Central memory CD8-positive, alpha-beta T cell (primary cell): ENCODE results near the gene CNOT4.

ENCODE experiments used
- ATAC-seq: fragments of 150-1000 bp; cut with Tn5 transposase; replicated peaks from 2 replicates; pipeline ENCODE4 v1.10.0; 2022; ENCODE audit warnings: mild to moderate bottlenecking, moderate FRiP score, moderate number of reproducible peaks; ENCODE audit not compliant: poor library complexity, severe bottlenecking; ENCODE audit errors: extremely low read depth
- DNase-seq, 2 donors: peaks; one replicate each; pipeline ENCODE4 v3.0.0; 2021; ENCODE audit warnings: low spot score in 2 of 2
- H3K27ac Mint-ChIP-seq: one replicate; pipeline ENCODE4 v1.8.0; 2022; ENCODE audit warnings: low read depth, mild to moderate bottlenecking, moderate library complexity, mixed read lengths
- H3K27me3 Mint-ChIP-seq: one replicate; pipeline ENCODE4 v1.8.0; 2022; ENCODE audit warnings: mixed read lengths
- H3K36me3 Mint-ChIP-seq: one replicate; pipeline ENCODE4 v1.8.0; 2022; ENCODE audit warnings: mild to moderate bottlenecking, moderate library complexity, mixed read lengths; ENCODE audit not compliant: insufficient read depth
- H3K4me1 Mint-ChIP-seq: one replicate; pipeline ENCODE4 v1.8.0; 2022; ENCODE audit warnings: mixed read lengths
- H3K4me3 Mint-ChIP-seq: one replicate; pipeline ENCODE4 v1.8.0; 2022; ENCODE audit warnings: mild to moderate bottlenecking, moderate library complexity, mixed read lengths
- H3K9me3 Mint-ChIP-seq: one replicate; pipeline ENCODE4 v1.8.0; 2022; ENCODE audit warnings: mixed read lengths

Gene CNOT4

GRCh38 chr7:135536150-135536549, 26.2 kb upstream of the CNOT4 start:
- no peak overlapping the region for H3K27ac Mint-ChIP-seq
- no peaks in the 10 kb centered on the region for H3K36me3 Mint-ChIP-seq
- H3K9me3 Mint-ChIP-seq = no peaks in the 10 kb centered on the region
- no peak overlapping the region for H3K4me3 Mint-ChIP-seq
- H3K27me3 Mint-ChIP-seq = peaks cover 52% of the 10 kb centered on the region
- H3K4me1 Mint-ChIP-seq = no peaks in the 10 kb centered on the region
- DNase-seq (no peak), ATAC-seq (no peak)

GRCh38 chr7:135527025-135527424, 17.1 kb upstream of the CNOT4 start:
- H3K27me3 Mint-ChIP-seq = peaks cover 19% of the 10 kb centered on the region
- ATAC-seq (no peak), DNase-seq (no peak)
- H3K9me3 Mint-ChIP-seq = no peaks in the 10 kb centered on the region
- H3K27ac Mint-ChIP-seq = no peak overlapping the region
- H3K4me3 Mint-ChIP-seq = no peak overlapping the region
- no peaks in the 10 kb centered on the region for H3K4me1 Mint-ChIP-seq
- no peaks in the 10 kb centered on the region for H3K36me3 Mint-ChIP-seq

GRCh38 chr7:135525426-135525825, 15.5 kb upstream of the CNOT4 start:
- Mint-ChIP-seq H3K9me3 (no peaks in the 10 kb centered on the region), H3K4me3 (no peak overlapping the region), H3K27ac (no peak overlapping the region), H3K27me3 (peaks cover 10% of the 10 kb centered on the region), H3K36me3 (no peaks in the 10 kb centered on the region), H3K4me1 (no peaks in the 10 kb centered on the region)
- no peak for ATAC-seq
- DNase-seq = no peak

- ATAC-seq (no peak), DNase-seq (no peak)
- Mint-ChIP-seq H3K27ac (no peak overlapping the region), H3K36me3 (no peaks in the 10 kb centered on the region), H3K27me3 (peaks cover 10% of the 10 kb centered on the region), H3K4me3 (no peak overlapping the region), H3K4me1 (no peaks in the 10 kb centered on the region), H3K9me3 (no peaks in the 10 kb centered on the region)
Observed at GRCh38 chr7:135523146-135523545, 13.2 kb upstream of the CNOT4 start.

GRCh38 chr7:135522509-135522908, 12.6 kb upstream of the CNOT4 start:
- Mint-ChIP-seq H3K4me1 (no peaks in the 10 kb centered on the region), H3K9me3 (no peaks in the 10 kb centered on the region), H3K4me3 (no peak overlapping the region), H3K36me3 (no peaks in the 10 kb centered on the region), H3K27ac (no peak overlapping the region), H3K27me3 (peaks cover 10% of the 10 kb centered on the region)
- DNase-seq (no peak), ATAC-seq (no peak)

GRCh38 chr7:135519871-135520270, 10.0 kb upstream of the CNOT4 start:
- Mint-ChIP-seq H3K36me3 (no peaks in the 10 kb centered on the region), H3K27ac (no peak overlapping the region)

GRCh38 chr7:135519233-135519688, 9.4 kb upstream of the CNOT4 start:
- no peak for ATAC-seq
- no peak for DNase-seq
- Mint-ChIP-seq H3K36me3 (no peaks in the 10 kb centered on the region), H3K4me3 (no peak overlapping the region), H3K27me3 (no peaks in the 10 kb centered on the region), H3K4me1 (no peaks in the 10 kb centered on the region), H3K27ac (no peak overlapping the region), H3K9me3 (no peaks in the 10 kb centered on the region)

More at GRCh38 chr7:135519871-135520270, 10.0 kb upstream of the CNOT4 start:
- no peaks in the 10 kb centered on the region for H3K4me1 Mint-ChIP-seq
- no peaks in the 10 kb centered on the region for H3K9me3 Mint-ChIP-seq
- DNase-seq = no peak
- H3K4me3 Mint-ChIP-seq = no peak overlapping the region
- no peaks in the 10 kb centered on the region for H3K27me3 Mint-ChIP-seq
- no peak for ATAC-seq

GRCh38 chr7:135518748-135519147, 8.8 kb upstream of the CNOT4 start:
- H3K27me3 Mint-ChIP-seq = no peaks in the 10 kb centered on the region
- no peaks in the 10 kb centered on the region for H3K9me3 Mint-ChIP-seq
- no peak overlapping the region for H3K27ac Mint-ChIP-seq
- H3K4me1 Mint-ChIP-seq = no peaks in the 10 kb centered on the region
- no peak overlapping the region for H3K4me3 Mint-ChIP-seq
- ATAC-seq = no peak
- H3K36me3 Mint-ChIP-seq = no peaks in the 10 kb centered on the region
- DNase-seq = no peak

GRCh38 chr7:135517060-135517459, 7.2 kb upstream of the CNOT4 start:
- no peak overlapping the region for H3K4me3 Mint-ChIP-seq
- DNase-seq (no peak), ATAC-seq (no peak)
- no peaks in the 10 kb centered on the region for H3K27me3 Mint-ChIP-seq
- no peaks in the 10 kb centered on the region for H3K9me3 Mint-ChIP-seq
- no peaks in the 10 kb centered on the region for H3K4me1 Mint-ChIP-seq
- no peaks in the 10 kb centered on the region for H3K36me3 Mint-ChIP-seq
- no peak overlapping the region for H3K27ac Mint-ChIP-seq

- Mint-ChIP-seq H3K36me3 (no peaks in the 10 kb centered on the region), H3K27me3 (no peaks in the 10 kb centered on the region), H3K4me1 (no peaks in the 10 kb centered on the region), H3K9me3 (no peaks in the 10 kb centered on the region), H3K27ac (no peak overlapping the region), H3K4me3 (no peak overlapping the region)
- DNase-seq (no peak), ATAC-seq (no peak)
Observed at GRCh38 chr7:135514856-135515255, 5.0 kb upstream of the CNOT4 start.

- DNase-seq (no peak), ATAC-seq (no peak)
- H3K9me3 Mint-ChIP-seq = no peaks in the 10 kb centered on the region
- H3K36me3 Mint-ChIP-seq = no peaks in the 10 kb centered on the region
- no peaks in the 10 kb centered on the region for H3K4me1 Mint-ChIP-seq
- no peak overlapping the region for H3K27ac Mint-ChIP-seq
- H3K27me3 Mint-ChIP-seq = no peaks in the 10 kb centered on the region
- no peak overlapping the region for H3K4me3 Mint-ChIP-seq
Observed at GRCh38 chr7:135512135-135512887, 2.4 kb upstream of the CNOT4 start.

GRCh38 chr7:135510592-135511183, 786 bp upstream of the CNOT4 start:
- no peak for ATAC-seq
- H3K36me3 Mint-ChIP-seq = no peaks in the 10 kb centered on the region
- H3K4me1 Mint-ChIP-seq = no peaks in the 10 kb centered on the region
- no peaks in the 10 kb centered on the region for H3K9me3 Mint-ChIP-seq
- no peaks in the 10 kb centered on the region for H3K27me3 Mint-ChIP-seq
- no peak overlapping the region for H3K4me3 Mint-ChIP-seq
- no peak overlapping the region for H3K27ac Mint-ChIP-seq
- no peak for DNase-seq

- no peak for ATAC-seq
- Mint-ChIP-seq H3K9me3 (no peaks in the 10 kb centered on the region), H3K27me3 (no peaks in the 10 kb centered on the region), H3K36me3 (no peaks in the 10 kb centered on the region), H3K4me3 (no peak overlapping the region), H3K27ac (no peak overlapping the region), H3K4me1 (no peaks in the 10 kb centered on the region)
- no peak for DNase-seq
Observed at GRCh38 chr7:135509589-135509838, 388 bp downstream of the CNOT4 start.
